SH-SY5Y (cell line): ENCODE results near the gene LDHD.

Experiments used
- GATA2 ChIP-seq: IDR thresholded peaks from 2 replicates; pipeline ENCODE4 v1.6.1; 2011; ENCODE audit warnings: mild to moderate bottlenecking, low read depth, low read length
- GATA3 ChIP-seq: IDR thresholded peaks from 2 replicates; pipeline ENCODE4 v1.6.1; 2011; ENCODE audit warnings: low read depth, mild to moderate bottlenecking, low read length, moderate library complexity

DNA sequence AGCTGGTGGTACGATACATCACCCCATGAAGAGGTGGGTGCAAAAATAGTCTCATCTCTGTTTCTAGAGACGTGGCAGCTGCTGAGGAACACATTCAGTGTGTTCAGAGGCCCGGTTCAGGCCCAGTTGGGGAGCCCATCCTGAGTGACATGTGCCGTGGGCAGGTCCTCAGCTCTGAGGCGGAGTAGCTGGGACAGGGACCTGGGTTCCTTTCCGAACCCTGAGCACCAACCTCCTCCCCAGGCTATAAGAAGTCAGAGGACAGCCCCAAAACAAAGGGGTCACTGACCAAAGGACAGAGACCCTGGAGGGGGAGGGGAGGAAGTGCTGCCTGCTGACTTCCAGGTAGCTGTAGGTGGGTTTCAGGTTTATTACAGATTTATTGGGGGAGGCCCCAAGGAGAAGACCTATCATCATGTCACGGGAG lies 5.1 kb downstream of the LDHD start:
- TF ChIP-seq GATA3 (no peak), GATA2 (no peak)
